H9 (cell line): ENCODE measurements around the gene ALDH1L1. TPM values are rescaled to one million over a fixed set of nuclear protein-coding genes. Genes with fewer than 3 reads are reported as not detected.

Experiments used
- DNase-seq: peaks from one replicate; pipeline ENCODE4 v3.0.0-alpha.2; 2017
- H2AFZ ChIP-seq: one replicate; pipeline ENCODE4 v1.6.1; 2013; ENCODE audit warnings: mild to moderate bottlenecking, low read length, control low read depth, moderate library complexity
- H2AK5ac ChIP-seq: 2 replicates; pipeline ENCODE4 v1.6.1; 2013; ENCODE audit warnings: low read length, control low read depth, mixed read lengths; ENCODE audit not compliant: insufficient read length
- H2BK120ac ChIP-seq: one replicate; pipeline ENCODE4 v1.6.1; 2013; ENCODE audit warnings: low read depth, mild to moderate bottlenecking, low read length, control low read depth, inconsistent platforms; ENCODE audit not compliant: poor library complexity, severe bottlenecking
- H2BK12ac ChIP-seq: 2 replicates; pipeline ENCODE4 v1.6.1; 2013; ENCODE audit warnings: low read length, control low read depth, mixed read lengths, low read depth; ENCODE audit not compliant: insufficient read length
- H2BK15ac ChIP-seq: 2 replicates; pipeline ENCODE4 v1.6.1; 2013; ENCODE audit warnings: low read depth, low read length, control low read depth
- H2BK20ac ChIP-seq: one replicate; pipeline ENCODE4 v1.6.1; 2013; ENCODE audit warnings: low read depth, mild to moderate bottlenecking, low read length, control low read depth, inconsistent platforms; ENCODE audit not compliant: poor library complexity, severe bottlenecking
- H2BK5ac ChIP-seq: 2 replicates; pipeline ENCODE4 v1.6.1; 2013; ENCODE audit warnings: low read length, control low read depth, mixed read lengths; ENCODE audit not compliant: insufficient read length
- H3K14ac ChIP-seq: 2 replicates; pipeline ENCODE4 v1.6.1; 2013; ENCODE audit warnings: low read length, control low read depth; ENCODE audit not compliant: insufficient read depth
- H3K18ac ChIP-seq: 2 replicates; pipeline ENCODE4 v1.6.1; 2013; ENCODE audit warnings: low read depth, mild to moderate bottlenecking, mixed read lengths, low read length, control low read depth; ENCODE audit not compliant: insufficient read length
- H3K23ac ChIP-seq: 2 replicates; pipeline ENCODE4 v1.6.1; 2013; ENCODE audit warnings: low read length, control low read depth, mixed read lengths, low read depth; ENCODE audit not compliant: insufficient read length
- H3K23me2 ChIP-seq: 2 replicates; pipeline ENCODE4 v1.6.1; 2013; ENCODE audit warnings: low read depth, mild to moderate bottlenecking, mixed read lengths, low read length, control low read depth; ENCODE audit not compliant: insufficient read length, poor library complexity, severe bottlenecking
- H3K27ac ChIP-seq: 2 replicates; pipeline ENCODE4 v1.5.1; 2013; ENCODE audit warnings: low read length, control low read depth, mixed read lengths, low read depth; ENCODE audit not compliant: insufficient read length
- H3K27me3 ChIP-seq: 2 replicates; pipeline ENCODE4 v1.6.1; 2013; ENCODE audit warnings: low read length, control low read depth, inconsistent platforms; ENCODE audit not compliant: insufficient read depth
- H3K4ac ChIP-seq: 2 replicates; pipeline ENCODE4 v1.6.1; 2013; ENCODE audit warnings: low read depth, mild to moderate bottlenecking, control low read depth, inconsistent platforms, low read length, moderate library complexity
- H3K4me1 ChIP-seq: 2 replicates; pipeline ENCODE4 v1.6.1; 2013; ENCODE audit warnings: low read length, control low read depth, inconsistent platforms; ENCODE audit not compliant: insufficient read depth
- H3K4me2 ChIP-seq: 2 replicates; pipeline ENCODE4 v1.6.1; 2013; ENCODE audit warnings: low read length, control low read depth, mixed read lengths; ENCODE audit not compliant: insufficient read length, insufficient read depth
- H3K56ac ChIP-seq: 2 replicates; pipeline ENCODE4 v1.6.1; 2013; ENCODE audit warnings: low read depth, mild to moderate bottlenecking, mixed read lengths, low read length, control low read depth; ENCODE audit not compliant: insufficient read length
- H3K79me1 ChIP-seq: 2 replicates; pipeline ENCODE4 v1.6.1; 2013; ENCODE audit warnings: low read depth, mild to moderate bottlenecking, moderate library complexity, low read length, control low read depth, inconsistent platforms; ENCODE audit not compliant: insufficient read depth, poor library complexity, severe bottlenecking
- H3K79me2 ChIP-seq: 2 replicates; pipeline ENCODE4 v1.6.1; 2013; ENCODE audit warnings: low read length, control low read depth, inconsistent platforms; ENCODE audit not compliant: insufficient read depth
- H3K9ac ChIP-seq: 2 replicates; pipeline ENCODE4 v1.6.1; 2013; ENCODE audit warnings: low read length, control low read depth, mixed read lengths; ENCODE audit not compliant: insufficient read length; ENCODE audit errors: extremely low read depth
- H3K9me3 ChIP-seq: one replicate; pipeline ENCODE4 v1.6.1; 2013; ENCODE audit warnings: low read depth, low read length, inconsistent platforms; ENCODE audit not compliant: control insufficient read depth
- H3T11ph ChIP-seq: one replicate; pipeline ENCODE4 v1.6.1; 2013; ENCODE audit warnings: mild to moderate bottlenecking, low read length, control low read depth, inconsistent platforms
- H4K20me1 ChIP-seq: one replicate; pipeline ENCODE4 v1.6.1; 2013; ENCODE audit not compliant: control insufficient read depth, insufficient read length, insufficient read depth
- H4K5ac ChIP-seq: 2 replicates; pipeline ENCODE4 v1.6.1; 2013; ENCODE audit warnings: low read depth, mild to moderate bottlenecking, mixed read lengths, low read length, control low read depth; ENCODE audit not compliant: insufficient read length
- H4K8ac ChIP-seq: replicated peaks from 2 replicates; pipeline ENCODE4 v1.6.1; 2013; ENCODE audit warnings: low read length, control low read depth, mixed read lengths, low read depth; ENCODE audit not compliant: insufficient read length
- H4K91ac ChIP-seq: 2 replicates; pipeline ENCODE4 v1.6.1; 2013; ENCODE audit warnings: low read depth, mild to moderate bottlenecking, moderate library complexity, mixed read lengths, low read length, control low read depth; ENCODE audit not compliant: insufficient read length
- H3K27ac Mint-ChIP-seq, 3 experiments: 2 replicates in 2 of 3; 3 replicates in 1 of 3; pipeline ENCODE4 v1.8.0; 2020 to 2021; ENCODE audit warnings: mixed read lengths in 3 of 3, mild to moderate bottlenecking in 1 of 3, moderate library complexity in 1 of 3
- H3K27me3 Mint-ChIP-seq: 2 replicates; pipeline ENCODE4 v1.8.0; 2021; ENCODE audit warnings: low read depth, mild to moderate bottlenecking, moderate library complexity, mixed read lengths
- H3K36me3 Mint-ChIP-seq, 3 experiments: 2 replicates in 2 of 3; 3 replicates in 1 of 3; pipeline ENCODE4 v1.8.0; 2020 to 2021; ENCODE audit warnings: low read depth in 3 of 3, mixed read lengths in 3 of 3; ENCODE audit not compliant: insufficient read depth in 1 of 3
- H3K4me1 Mint-ChIP-seq, 2 experiments: 2 replicates each; pipeline ENCODE4 v1.8.0; 2020; ENCODE audit warnings: mixed read lengths in 2 of 2
- H3K4me3 Mint-ChIP-seq, 2 experiments: 2 replicates in 1 of 2; 3 replicates in 1 of 2; pipeline ENCODE4 v1.8.0; 2020 to 2021; ENCODE audit warnings: mild to moderate bottlenecking in 2 of 2, mixed read lengths in 2 of 2, moderate library complexity in 1 of 2
- H3K9me3 Mint-ChIP-seq, 2 experiments: 2 replicates in 1 of 2; 3 replicates in 1 of 2; pipeline ENCODE4 v1.8.0; 2020; ENCODE audit warnings: mild to moderate bottlenecking in 2 of 2, mixed read lengths in 2 of 2, moderate library complexity in 1 of 2
- CTCF ChIP-seq: fragments of 200-600 bp; sonication (generic); conservative IDR thresholded peaks from 3 replicates; pipeline ENCODE4 v1.8.0; 2021; ENCODE audit warnings: antibody characterized with exemption, mild to moderate bottlenecking
- WGBS: extraction: QIAGEN DNeasy Blood & Tissue Kit; methylation state at CpG from one replicate; pipeline ENCODE4 v1.1.7; 2013; ENCODE audit warnings: missing lambda C conversion rate, low lambda C conversion rate, mixed read lengths; ENCODE audit not compliant: insufficient read length; ENCODE audit errors: extremely low coverage; 5-methylcytosine and 5-hydroxymethylcytosine counted together
- total RNA-seq: library from RNA; stranded (reverse); gene quantifications from 2 replicates; pipeline ENCODE4 v1.2.1, GENCODE V29; 2021

The ALDH1L1 gene
- total RNA-seq, 1 experiment from 2014 or later: 0.90 TPM

- Histone ChIP-seq H2BK15ac (no peak overlapping the region), H3T11ph (no peak overlapping the region), H3K9ac (no peak overlapping the region), H4K20me1 (no peaks in the 10 kb centered on the region), H4K5ac (no peak overlapping the region), H2BK5ac (no peak overlapping the region), H3K27me3 (no peaks in the 10 kb centered on the region), H3K4me2 (no peak overlapping the region), H2BK20ac (no peak overlapping the region), H3K79me2 (no peaks in the 10 kb centered on the region), H3K4ac (no peak overlapping the region), H2AFZ (no peak overlapping the region), H3K18ac (no peak overlapping the region), H3K23ac (no peak overlapping the region), H3K27ac (no peak overlapping the region), H4K91ac (no peak overlapping the region), H3K79me1 (no peaks in the 10 kb centered on the region), H2AK5ac (no peak overlapping the region), H2BK120ac (no peak overlapping the region), H2BK12ac (no peak overlapping the region), H3K56ac (no peak overlapping the region), H3K9me3 (no peaks in the 10 kb centered on the region), H4K8ac (no peak overlapping the region), H3K4me1 (no peaks in the 10 kb centered on the region), H3K14ac (no peak overlapping the region), H3K23me2 (no peaks in the 10 kb centered on the region)
- H3K4me1 Mint-ChIP-seq: peaks cover 0 to 5% of the 10 kb centered on the region in 2 experiments; a peak in 2 of 4 replicates
- H3K4me3 Mint-ChIP-seq: no peak overlapping the region
- H3K27me3 Mint-ChIP-seq: peaks cover 12% of the 10 kb centered on the region
- H3K36me3 Mint-ChIP-seq: no peaks in the 10 kb centered on the region
- no CpG with 5 or more reads among the region's 9 CpGs for WGBS
- TF ChIP-seq CTCF: no peak
- DNase-seq: peak; percentile 27
- H3K9me3 Mint-ChIP-seq: no peaks in the 10 kb centered on the region
- H3K27ac Mint-ChIP-seq: no peak overlapping the region
Observed at GRCh38 chr3:126117786-126118185, 62.6 kb downstream of the ALDH1L1 start.
